Memory B cell (primary cell): ENCODE data around the gene CDK13.
"Not testable (repeated sequence)": the region's sequence is repeated elsewhere in the genome, so short reads cannot be mapped to it uniquely, and the experiment has no call there.

Source experiments
- ATAC-seq: fragments of 150-1000 bp; cut with Tn5 transposase; 2 replicates; pipeline ENCODE4 v1.10.0; 2021; ENCODE audit warnings: low read depth, mild to moderate bottlenecking, moderate library complexity
- DNase-seq, 2 donors: peaks; one replicate each; pipeline ENCODE4 v3.0.0; 2022; ENCODE audit warnings: low spot score in 2 of 2
- H3K27ac Mint-ChIP-seq: one replicate; pipeline ENCODE4 v1.8.0; 2022; ENCODE audit warnings: mild to moderate bottlenecking, moderate library complexity, mixed read lengths
- H3K27me3 Mint-ChIP-seq: one replicate; pipeline ENCODE4 v1.8.0; 2022; ENCODE audit warnings: mixed read lengths
- H3K36me3 Mint-ChIP-seq: one replicate; pipeline ENCODE4 v1.8.0; 2022; ENCODE audit warnings: mild to moderate bottlenecking, mixed read lengths
- H3K4me1 Mint-ChIP-seq: one replicate; pipeline ENCODE4 v1.8.0; 2022; ENCODE audit warnings: mixed read lengths
- H3K4me3 Mint-ChIP-seq: one replicate; pipeline ENCODE4 v1.8.0; 2022; ENCODE audit warnings: mild to moderate bottlenecking, moderate library complexity, mixed read lengths
- H3K9me3 Mint-ChIP-seq: one replicate; pipeline ENCODE4 v1.8.0; 2022; ENCODE audit warnings: mixed read lengths

CDK13 gene

DNA sequence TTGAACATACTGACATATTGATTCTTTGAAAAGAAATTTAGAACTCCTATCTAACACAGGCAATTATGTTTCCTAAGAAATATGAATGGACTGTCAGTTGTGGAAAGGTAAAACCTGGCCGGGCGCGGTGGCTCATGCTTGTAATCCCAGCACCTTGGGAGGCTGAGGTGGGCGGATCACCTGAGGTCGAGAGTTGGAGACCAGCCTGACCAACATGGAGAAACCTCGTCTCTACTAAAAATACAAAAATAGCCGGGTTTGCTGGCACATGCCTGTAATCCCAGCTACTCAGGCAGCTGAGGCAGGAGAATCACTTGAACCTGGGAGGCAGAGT is 198.2 kb downstream of the CDK13 start:
- H3K27ac Mint-ChIP-seq, DNase-seq, H3K4me1 Mint-ChIP-seq, ATAC-seq, H3K4me3 Mint-ChIP-seq, H3K9me3 Mint-ChIP-seq, H3K36me3 Mint-ChIP-seq: not testable (repeated sequence)
- H3K27me3 Mint-ChIP-seq = peaks cover 14% of the 10 kb centered on the region

DNA sequence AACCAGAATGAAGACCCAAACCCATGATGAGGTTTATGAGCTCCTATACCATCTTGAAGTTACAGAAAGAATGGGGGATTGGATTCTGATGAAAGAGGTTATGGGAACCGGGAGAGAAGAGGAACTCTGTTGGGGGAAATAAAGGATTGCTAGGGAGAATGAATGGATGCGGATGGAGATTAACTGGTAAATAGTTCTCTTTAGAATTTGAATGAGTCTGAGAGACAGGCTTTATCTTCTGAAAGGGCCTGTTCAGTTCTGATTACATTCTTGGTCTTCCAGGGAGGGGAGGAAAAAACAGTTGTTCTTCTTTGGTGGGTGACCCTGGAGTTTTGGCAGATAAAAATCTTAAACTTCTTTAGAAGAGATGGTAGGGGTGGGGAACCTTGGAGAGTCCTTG is 198.6 kb downstream of the CDK13 start:
- Mint-ChIP-seq H3K27me3 (peaks cover 10% of the 10 kb centered on the region), H3K9me3 (peaks cover 3% of the 10 kb centered on the region), H3K27ac (no peak overlapping the region), H3K4me1 (no peaks in the 10 kb centered on the region), H3K4me3 (no peak overlapping the region), H3K36me3 (peaks cover 4% of the 10 kb centered on the region)
- ATAC-seq (no peak), DNase-seq (no peak)
